A172 (cell line): ENCODE data around the gene PUSL1. TPM values are rescaled to one million over a fixed set of nuclear protein-coding genes. Genes with fewer than 3 reads are reported as not detected.

Experiments used
- DNase-seq: peaks from one replicate; pipeline ENCODE4 v3.0.0-alpha.2; 2015; ENCODE audit warnings: low spot score
- total RNA-seq: library from RNA; depleted of rRNA; stranded (reverse); fragments of >200 nt; shearing (Covaris generic); gene quantifications from 2 replicates; pipeline ENCODE4 v1.2.3, GENCODE V29; 2014; rRNA removed

The PUSL1 gene
- total RNA-seq, 1 experiment from 2014 or later, result 15.6 TPM

GRCh38 chr1:1353389-1354151 is 45.2 kb downstream of the PUSL1 start:
- no peak for DNase-seq

DNA sequence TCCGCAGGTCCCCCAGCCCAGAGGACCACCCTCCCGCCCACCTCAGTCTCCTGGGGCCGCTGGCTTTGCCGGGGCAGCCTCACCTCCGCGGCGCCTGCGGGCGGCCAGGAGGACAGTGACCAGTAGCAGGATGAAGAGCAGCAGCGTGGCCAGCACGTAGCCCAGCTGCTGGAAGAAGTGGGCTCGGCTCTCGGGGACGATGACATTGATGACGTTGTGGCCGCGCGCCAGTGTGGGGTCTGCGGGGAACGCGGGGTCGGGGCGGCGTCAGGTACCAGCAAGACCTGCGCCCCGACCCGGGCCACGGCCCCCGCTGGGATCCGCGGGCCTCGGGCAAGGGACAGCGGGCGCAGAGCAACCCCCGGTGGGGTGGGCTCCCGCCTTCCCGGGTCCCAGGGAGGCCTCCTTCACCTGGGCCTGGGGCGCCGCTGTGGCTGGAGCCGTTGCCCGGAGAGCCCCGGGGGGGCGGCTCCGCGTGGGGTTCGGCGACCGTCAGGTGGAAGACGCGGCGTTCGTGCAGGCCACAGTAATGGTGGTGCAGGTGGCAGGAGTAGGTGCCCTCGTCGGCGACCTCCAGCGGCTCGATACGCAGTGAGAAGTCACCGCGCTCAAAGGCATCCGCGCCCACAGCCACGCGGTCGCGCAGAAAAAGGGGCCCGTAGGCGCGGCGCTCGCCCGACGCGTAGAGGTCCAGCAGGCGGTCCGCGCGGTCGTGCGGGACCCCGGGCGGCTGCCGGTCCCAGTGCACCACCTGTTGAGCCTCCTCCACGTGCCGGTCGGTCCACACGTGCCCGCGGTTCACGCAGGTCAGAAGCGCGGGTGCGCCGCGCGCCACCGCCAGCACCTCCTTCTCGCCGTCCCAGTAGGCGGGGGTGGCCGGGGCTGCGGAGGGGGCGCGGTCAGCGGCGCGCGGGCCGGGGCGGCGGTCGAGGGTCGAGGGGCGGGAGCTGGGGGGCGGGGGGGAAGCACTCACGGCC is 46.2 kb downstream of the PUSL1 start:
- no peak for DNase-seq

DNA sequence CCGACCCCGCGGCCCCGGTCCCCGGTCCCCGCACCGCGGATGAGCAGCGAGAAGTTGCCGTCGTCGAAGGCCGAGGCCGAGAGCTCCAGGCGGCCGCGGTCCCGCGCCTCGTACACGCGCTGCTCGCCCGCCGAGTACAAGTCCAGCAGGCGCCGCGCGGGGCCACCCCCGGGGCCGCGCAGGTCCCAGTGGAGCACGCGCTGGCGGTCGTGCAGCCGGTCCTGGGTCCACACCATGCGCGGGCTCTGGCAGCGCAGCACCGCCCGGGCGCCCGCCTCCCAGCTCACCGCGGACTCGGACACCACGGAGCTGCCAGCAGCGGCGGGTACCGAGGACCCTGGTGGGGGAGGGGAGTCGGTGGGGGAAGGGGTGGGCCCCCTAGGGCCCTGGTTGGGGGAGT is 47.0 kb downstream of the PUSL1 start:
- no peak for DNase-seq

GRCh38 chr1:1356166-1356795 is 47.9 kb downstream of the PUSL1 start:
- no peak for DNase-seq

- no peak for DNase-seq
Measured at GRCh38 chr1:1356796-1357401, 48.5 kb downstream of the PUSL1 start.

GRCh38 chr1:1357871-1358432 is 49.6 kb downstream of the PUSL1 start:
- no peak for DNase-seq

GRCh38 chr1:1358433-1359271 is 50.3 kb downstream of the PUSL1 start, which contains the start of gene MXRA8:
Gene MXRA8 (minus strand): TSS chr1:1358555. CDS start chr1:1358504, 51 bp downstream.
- no peak for DNase-seq

- DNase-seq, result no peak
Measured at GRCh38 chr1:1359308-1359663, 50.9 kb downstream of the PUSL1 start.

DNA sequence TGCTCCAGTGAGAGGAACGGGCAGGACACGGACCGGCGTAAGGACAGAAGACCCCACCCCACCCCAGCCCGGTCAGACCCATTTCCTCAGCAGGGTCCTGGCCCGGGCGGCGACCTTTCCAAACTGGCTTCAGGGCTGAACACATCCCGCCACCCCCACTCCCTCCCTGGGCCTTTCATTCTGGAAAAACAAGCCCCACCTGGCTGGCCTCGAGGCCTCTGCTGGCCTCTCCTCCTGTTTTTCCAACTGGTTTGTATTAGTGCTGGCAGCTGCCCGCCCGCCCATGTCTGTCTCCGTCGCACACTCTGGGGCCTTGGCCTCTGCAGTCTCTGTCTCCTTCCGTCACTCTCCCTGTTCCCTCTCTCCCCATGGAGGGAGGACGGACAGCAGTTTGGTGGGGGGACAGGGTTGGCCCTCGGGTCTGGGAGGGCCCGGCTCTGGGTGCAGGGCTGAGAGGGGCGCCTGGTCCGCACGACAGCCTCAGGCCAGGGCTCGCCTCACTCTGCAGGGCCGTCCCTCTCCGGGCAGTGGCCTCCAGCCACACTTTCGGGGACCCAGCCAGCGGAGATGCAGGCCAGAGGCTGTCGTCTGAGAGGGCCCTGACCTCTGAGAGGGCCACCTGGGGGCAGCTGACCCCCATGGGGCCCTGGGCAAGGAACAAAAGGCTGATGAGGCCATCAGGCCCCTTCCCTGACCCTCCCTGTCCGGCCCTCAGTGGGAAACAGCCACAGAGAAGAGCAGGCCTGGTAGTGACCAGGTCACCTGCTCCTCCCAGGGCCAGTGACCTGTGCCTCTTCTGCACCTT is 51.5 kb downstream of the PUSL1 start:
- DNase-seq, result no peak

DNA sequence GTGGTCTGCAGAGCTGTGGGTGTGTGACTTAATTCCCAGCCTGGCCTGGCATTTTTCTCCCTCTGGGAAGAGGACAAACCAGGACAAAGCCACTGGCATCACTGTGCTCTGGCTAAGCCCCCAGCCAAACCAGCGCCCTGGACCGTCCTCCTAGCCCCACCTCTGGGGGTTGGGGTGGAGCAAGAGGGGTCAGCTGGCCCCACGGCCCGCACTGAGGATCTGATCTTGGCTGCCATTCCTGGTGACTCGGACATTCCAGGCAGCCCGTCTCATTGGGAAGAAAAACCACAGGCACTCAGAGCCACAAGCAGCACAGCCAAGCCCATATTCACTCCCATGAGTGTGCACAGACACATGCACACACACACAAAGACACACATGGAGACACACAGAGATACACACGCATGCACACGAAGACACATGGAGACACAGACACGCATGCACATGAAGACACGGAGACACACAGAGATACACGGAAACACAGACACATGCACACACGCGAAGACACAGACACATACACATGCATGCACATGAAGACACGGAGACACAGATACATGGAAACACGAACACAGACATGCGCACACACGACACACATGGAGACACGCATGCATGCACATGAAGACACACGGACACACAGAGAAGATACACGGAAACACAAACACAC is 52.2 kb downstream of the PUSL1 start:
- peak; percentile 90 for DNase-seq

Other genes starting within 250 kb of the PUSL1 start
- gene RNF223, start 234.3 kb upstream of the PUSL1 start, total RNA-seq, result not detected in 2 replicates
- gene C1orf159, start 192.5 kb upstream of the PUSL1 start, total RNA-seq, result 8.2 and 10.0 TPM in 2 replicates
- gene TTLL10, start 134.7 kb upstream of the PUSL1 start, total RNA-seq, result not detected in 2 replicates
- gene TNFRSF18, start 102.0 kb upstream of the PUSL1 start, total RNA-seq, result not detected in 2 replicates
- not detected in 2 replicates for gene TNFRSF4, start 94.4 kb upstream of the PUSL1 start, total RNA-seq
- 93.4 and 109 TPM in 2 replicates for gene SDF4, start 76.6 kb upstream of the PUSL1 start, total RNA-seq
- gene B3GALT6, start 76.4 kb upstream of the PUSL1 start, total RNA-seq, result 30.7 and 38.8 TPM in 2 replicates
- gene C1QTNF12, start 61.9 kb upstream of the PUSL1 start, total RNA-seq, result not detected in 2 replicates
- 26.2 and 38.0 TPM in 2 replicates for gene UBE2J2, start 34.7 kb upstream of the PUSL1 start, total RNA-seq
- gene SCNN1D, start 28.2 kb upstream of the PUSL1 start, total RNA-seq, result 0.83 and 0.93 TPM in 2 replicates
- gene ACAP3, start 667 bp upstream of the PUSL1 start, total RNA-seq, result 37.2 and 37.5 TPM in 2 replicates
- gene INTS11, start 16.1 kb downstream of the PUSL1 start, total RNA-seq, result 48.4 and 56.7 TPM in 2 replicates
- 17.0 and 19.5 TPM in 2 replicates for gene CPTP, start 16.2 kb downstream of the PUSL1 start, total RNA-seq
- gene TAS1R3, start 22.7 kb downstream of the PUSL1 start, total RNA-seq, result 0.22 and 0.33 TPM in 2 replicates
- 47.7 and 58.2 TPM in 2 replicates for gene DVL1, start 40.8 kb downstream of the PUSL1 start, total RNA-seq
- gene MXRA8, start 50.0 kb downstream of the PUSL1 start, total RNA-seq, result 0.24 TPM in 1 of 2 replicates, not detected in the other
- 120 and 123 TPM in 2 replicates for gene AURKAIP1, start 66.6 kb downstream of the PUSL1 start, total RNA-seq
- gene CCNL2, start 90.7 kb downstream of the PUSL1 start, total RNA-seq, result 35.6 and 43.2 TPM in 2 replicates
- gene MRPL20, start 98.7 kb downstream of the PUSL1 start, total RNA-seq, result 117 and 151 TPM in 2 replicates
- gene ANKRD65, start 112.7 kb downstream of the PUSL1 start, total RNA-seq, result 0.12 TPM in 1 of 2 replicates, not detected in the other
- 0.91 and 2.0 TPM in 2 replicates for gene VWA1, start 127.1 kb downstream of the PUSL1 start, total RNA-seq
- not detected in 2 replicates for gene ATAD3C, start 141.1 kb downstream of the PUSL1 start, total RNA-seq
- 8.0 and 12.0 TPM in 2 replicates for gene ATAD3B, start 163.2 kb downstream of the PUSL1 start, total RNA-seq
- gene ATAD3A, start 203.6 kb downstream of the PUSL1 start, total RNA-seq, result 16.4 and 19.2 TPM in 2 replicates
- not detected in 2 replicates for gene TMEM240, start 232.0 kb downstream of the PUSL1 start, total RNA-seq